ENCODE data around the gene GFRA1.

GFRA1 gene

DNA sequence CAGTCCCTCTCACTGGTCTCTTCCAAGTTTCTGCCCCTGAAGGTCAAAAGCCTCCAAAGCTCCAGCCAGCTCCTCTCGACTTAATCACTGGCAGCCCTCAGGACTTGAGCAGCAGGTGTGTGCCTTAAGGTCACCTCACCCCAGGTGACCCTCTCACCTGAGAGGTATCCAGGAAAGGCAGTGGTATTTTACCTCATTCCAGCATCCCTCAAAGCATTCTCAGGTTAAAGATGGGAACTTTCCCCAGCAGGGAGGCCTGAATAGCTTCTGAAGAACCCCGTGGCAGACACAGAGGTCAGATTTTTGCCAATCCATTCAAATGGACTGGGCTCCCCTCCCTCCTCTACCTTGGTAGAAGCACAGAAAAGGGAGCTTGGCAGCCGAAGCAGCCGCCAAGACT, 148.2 kb downstream of the GFRA1 start:
- DNase-seq (ENCODE audit: low read depth) = no peak

DNA sequence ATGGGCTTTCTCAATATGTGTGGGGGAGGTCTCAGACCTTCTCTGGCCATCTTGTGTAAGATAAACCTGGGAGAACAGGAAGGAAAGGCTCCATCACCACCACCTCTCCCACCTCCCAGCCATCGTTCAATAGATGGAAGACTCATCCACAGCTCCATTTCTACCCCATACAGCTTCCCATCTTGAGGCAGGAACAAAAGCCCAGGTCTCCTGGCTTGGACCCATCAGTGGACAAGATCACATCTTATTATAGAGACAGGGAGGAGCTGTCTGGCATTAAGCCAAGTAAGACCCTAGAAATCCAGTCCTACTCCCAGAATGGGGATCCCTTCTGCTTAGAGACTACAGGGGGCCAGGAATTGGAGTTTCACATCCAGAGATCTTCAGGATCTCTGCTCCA, 150.3 kb downstream of the GFRA1 start:
- no peak for DNase-seq (ENCODE audit: low read depth)

DNA sequence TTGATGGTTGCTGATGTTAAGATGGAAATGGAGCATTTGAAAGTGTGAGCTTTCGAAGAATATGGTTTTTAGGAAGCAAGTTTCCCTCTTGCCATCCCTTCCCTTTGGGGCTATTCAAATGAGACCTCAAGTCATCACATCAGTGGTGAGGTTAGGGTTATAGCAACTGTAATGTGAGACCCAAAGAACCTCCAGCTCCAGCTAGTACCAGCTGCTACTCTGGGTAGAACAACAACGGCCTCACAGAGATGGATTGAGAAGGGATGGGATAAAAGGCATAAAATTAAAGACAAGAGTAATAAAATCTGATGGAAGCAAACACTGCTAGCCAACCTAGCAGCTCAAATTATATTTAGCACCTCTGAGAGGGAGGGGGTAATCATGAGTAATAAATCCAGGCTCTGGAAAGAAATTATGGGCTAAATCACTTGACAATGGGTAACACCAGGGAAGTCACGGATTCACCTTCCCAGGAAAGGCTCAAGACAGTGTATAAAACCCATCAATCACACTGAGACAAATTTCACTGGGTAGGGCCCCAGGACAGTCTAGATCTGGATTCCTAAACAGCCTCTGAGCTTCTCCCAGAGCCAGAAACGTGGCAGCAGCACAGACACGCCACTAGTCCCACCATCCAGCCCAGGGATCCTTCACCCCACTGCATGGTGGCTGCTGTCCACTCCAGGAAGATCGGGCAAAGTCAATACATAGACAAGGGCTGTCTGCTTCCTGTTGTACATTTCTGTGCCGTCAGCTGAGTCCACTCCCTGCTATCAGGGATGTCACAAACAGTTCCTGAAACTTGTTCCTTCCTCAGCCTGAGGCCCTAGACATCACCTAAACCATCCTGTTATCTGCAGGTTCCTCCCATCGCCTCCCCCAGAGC, 151.1 kb downstream of the GFRA1 start:
- no peak for DNase-seq (ENCODE audit: low read depth)

DNA sequence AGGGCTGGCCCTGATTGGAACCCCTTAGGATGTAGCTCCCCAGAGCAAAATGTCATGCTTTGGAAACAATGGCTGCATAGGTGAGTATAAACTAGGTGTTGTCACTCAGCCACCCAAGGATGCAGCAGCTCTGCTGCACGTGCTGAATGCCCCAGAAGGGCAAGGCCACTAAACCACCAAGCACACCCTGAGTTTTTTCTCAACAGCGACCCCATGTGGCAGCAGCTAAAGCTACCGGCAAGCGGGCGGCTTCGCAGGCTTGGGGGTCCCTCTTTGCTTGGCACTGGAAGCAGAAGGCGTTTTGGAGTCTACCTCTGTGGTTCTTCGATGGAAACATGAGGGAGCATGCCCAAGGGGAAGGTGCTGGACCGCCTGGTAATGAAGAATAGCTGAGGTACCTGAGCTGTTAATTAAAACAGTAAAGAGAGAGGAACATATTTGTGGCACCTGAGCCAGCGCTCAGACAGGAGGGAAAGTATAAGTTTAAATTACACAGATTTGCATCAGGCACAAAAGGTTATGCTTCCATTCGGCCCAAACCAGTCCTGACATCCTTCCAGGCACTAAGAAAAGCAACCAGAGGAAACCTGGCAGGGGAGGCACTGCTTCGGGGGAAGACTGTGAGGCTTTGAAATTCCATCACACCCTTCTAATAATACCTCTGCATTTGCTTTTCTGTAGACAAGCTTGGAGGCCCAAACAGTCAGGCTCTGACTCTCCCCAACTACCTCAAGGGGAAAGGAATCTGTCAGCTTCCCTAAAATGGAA, 152.1 kb downstream of the GFRA1 start:
- no peak for DNase-seq (ENCODE audit: low read depth)

DNA sequence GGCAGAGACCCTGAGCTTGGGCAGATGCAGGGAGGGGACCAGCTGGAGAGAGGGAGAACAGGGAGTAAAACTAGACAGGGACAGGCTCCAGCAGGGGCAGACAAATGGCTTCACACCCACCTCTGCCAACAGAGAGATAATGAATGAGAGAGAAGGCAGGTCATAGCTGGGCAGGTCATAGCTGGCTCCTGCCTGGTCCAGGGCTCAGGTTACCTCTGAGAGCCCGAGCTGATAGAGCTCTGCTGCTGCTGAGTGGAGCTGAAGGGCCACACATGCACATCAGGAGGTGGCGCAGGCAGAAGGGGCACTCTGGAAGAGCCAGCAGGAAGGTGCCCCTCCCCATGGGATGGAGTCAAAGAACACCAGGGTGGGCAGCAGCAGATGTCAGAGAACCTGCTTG, 154.2 kb downstream of the GFRA1 start:
- DNase-seq (ENCODE audit: low read depth) = no peak

DNA sequence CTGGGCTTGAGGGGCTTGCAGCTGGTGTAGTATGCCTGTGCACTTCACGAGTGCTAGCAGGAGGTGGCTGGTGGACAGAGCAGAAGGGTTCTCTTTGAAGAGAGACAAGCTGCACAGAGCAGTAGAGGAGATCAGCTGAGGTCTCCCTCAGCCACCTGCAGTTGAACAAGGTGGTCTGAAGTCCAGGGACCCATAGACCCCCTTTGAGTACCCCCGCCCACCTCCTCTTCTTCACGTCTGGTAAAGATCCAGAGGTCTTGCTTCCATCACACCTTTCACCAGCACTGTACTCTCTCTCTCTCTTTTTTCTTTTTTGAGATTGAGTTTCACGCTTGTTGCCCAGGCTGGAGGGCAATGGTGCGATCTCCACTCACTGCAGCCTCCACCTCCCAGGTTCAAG, 157.2 kb downstream of the GFRA1 start:
- no peak for DNase-seq (ENCODE audit: low read depth)

DNA sequence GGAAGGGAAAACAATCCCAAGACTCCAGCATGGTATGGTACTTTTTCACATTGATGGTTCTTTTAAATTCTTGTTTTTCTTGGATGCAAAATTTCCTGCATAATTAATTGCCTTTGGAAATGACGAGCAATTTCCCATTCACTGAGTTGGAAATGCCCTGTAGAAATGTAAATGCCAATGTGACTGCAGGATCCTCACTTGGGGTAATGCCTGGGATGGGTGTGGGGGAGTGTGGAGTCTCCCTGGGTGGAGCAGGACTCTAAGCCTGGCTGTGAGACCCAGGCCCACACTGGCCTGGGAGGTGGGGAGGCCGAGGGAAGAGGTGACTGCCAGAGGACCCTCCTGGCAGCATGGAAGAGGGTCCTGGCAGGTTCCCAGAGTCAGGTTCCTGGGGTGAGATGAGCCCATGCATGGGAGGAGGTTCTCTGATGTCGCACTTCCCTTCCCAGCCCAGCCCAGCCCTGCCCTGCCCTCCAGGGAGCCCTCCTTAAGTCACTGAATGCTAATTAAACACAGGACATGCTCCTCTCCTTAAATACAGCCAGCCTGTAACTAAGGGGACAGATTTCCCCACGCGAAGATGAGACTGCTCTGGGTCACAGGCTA, 157.9 kb downstream of the GFRA1 start:
- DNase-seq (ENCODE audit: low read depth) = no peak

DNA sequence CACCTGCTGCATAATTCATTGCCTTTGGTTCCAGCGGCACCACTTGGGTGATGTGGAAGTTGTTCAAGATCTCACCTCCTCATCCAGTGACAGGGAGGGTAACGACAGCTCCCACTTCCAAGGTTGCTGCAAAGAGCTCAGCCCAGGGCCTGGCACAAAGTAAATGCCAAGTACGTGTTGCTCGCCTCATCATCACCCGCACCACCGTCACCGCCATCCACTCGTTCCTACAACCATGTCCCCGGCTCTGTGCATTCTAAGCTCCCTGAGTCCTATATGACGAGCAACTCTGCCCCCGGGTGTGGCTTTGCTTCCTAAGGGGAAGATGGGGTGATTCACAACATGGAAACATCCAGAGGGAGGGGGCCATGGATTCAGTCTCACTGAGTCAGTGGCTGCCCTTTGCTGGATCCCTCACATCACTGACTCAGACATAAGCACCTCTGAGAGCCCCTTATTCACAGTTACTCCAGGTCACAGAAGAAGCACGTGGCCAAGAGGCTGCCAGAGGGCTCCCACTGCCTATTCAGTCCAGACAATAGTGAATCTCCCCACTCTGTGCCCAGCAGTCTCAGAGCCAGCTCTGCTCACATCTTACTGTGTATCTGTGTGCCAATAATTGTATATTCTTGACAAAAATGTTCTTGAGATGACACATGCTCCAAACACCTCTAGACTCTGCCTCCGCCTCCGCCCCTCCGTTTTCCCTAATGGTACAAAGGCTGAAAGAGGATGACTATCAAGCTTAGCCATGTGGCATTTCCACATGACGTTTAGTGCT, 159.1 kb downstream of the GFRA1 start:
- no peak for DNase-seq (ENCODE audit: low read depth)

DNA sequence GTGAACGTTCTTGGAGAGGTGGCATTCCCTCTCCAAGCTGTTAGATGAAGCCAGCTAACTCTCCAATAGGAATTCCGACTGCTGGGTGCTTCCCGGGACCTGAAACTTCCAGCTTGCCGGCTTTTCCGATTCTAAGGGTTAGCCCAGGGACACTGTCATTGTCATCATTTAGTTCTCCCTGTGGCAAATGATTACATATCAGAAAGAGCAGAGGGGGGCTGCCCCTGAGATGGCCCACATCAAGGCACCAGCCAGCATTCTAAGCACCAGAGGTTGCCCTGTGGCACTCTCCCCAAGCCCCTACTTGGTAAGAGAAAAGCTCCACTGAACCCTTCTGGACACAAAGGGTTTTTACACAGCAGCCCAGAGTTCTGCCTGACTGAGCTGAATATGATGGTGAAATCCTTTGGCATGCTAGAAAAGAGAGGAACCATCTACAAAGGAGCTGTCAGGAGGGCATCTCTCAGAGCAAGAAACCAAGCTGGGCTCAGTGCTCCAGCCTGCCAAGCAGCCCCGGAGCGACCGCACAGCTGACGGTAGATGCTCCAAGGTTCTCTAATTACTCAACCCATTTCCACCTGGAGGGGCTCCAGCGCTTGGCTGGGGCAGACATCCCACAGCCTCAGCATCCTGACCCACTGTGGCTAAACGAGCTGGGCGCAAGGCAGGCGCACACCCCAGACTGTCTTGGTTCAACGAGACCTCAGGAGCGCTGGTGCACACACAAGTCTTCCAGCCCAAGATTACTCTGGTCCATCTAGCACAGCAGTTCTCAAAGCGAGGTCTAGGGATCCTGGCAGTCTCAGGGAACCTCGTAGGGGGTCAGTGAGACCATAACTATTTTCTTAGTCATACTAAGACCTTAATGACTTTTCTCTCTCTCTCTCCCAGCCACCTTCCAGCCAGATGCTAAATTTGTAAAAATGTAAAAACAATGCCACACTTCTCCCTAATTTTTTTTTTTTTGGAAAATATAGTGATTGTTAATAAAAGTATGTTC, 160.5 kb downstream of the GFRA1 start:
- no peak for DNase-seq (ENCODE audit: low read depth)

DNA sequence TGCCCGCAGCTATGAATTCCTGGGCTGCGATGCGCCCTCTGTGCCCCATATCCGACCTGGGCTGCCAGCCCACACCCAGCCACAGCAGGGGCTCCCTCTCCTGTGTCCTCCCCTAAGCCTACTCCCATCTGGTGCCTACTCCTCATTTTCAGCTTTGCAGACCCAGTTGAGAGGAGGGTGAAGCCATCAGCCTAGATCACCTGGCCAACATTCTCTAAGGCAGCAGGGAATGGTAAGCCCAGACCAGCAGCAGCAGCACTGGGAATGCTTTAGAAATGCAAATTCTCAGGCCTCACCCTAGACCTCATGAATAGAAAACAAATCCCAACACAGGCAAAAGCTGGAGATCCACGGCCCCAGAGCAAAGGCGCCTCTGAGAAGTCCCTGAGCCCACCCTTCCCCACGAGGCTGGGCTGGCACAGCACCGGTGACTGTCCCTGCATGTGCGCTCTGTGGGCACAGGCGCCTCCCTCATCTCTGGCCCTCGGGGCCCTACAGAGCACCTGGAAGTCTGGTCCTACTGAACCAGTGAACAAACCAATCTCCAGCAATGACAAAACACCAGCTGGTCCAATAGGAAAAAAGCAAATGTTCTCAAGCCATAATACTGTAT, 161.4 kb downstream of the GFRA1 start:
- no peak for DNase-seq (ENCODE audit: low read depth)

DNA sequence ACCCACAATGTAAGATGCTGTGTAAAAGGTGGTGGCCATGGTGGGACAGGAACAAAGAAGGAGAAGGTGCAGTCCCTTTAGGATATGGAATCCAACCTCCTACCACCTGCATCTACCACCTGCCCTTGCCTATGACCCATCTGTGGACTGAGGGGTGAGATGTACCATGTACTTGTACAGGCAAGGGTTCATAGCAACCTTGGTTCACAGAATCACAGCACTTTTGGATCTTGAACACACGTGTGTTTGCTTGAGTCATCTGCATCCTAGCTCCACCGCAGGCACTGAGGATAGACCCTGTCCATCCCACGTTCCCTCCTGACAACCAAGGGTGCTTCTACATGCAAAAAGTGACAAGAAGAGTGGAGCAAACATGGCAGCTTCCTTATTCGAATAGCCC, 162.3 kb downstream of the GFRA1 start:
- no peak for DNase-seq (ENCODE audit: low read depth)

DNA sequence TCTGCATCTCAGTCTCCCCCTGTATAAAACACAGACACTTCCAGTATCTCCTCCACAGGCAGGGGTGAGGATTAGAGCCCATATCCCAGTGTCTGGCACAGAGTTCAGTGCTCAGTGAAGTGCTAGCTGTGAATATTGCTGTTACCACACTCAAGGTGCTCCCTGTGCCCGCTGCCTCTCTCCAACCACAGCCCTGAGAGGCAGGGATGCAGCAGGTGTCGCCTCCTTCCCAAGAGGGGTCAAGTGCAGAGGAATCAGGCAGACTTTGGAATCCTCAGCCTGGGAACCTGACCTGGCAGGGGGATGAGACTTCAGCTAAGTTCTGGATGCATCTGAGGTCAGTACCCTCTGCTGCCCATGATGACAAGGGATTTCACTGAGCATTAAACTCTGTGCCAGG, 163.1 kb downstream of the GFRA1 start:
- DNase-seq (ENCODE audit: low read depth) = no peak

DNA sequence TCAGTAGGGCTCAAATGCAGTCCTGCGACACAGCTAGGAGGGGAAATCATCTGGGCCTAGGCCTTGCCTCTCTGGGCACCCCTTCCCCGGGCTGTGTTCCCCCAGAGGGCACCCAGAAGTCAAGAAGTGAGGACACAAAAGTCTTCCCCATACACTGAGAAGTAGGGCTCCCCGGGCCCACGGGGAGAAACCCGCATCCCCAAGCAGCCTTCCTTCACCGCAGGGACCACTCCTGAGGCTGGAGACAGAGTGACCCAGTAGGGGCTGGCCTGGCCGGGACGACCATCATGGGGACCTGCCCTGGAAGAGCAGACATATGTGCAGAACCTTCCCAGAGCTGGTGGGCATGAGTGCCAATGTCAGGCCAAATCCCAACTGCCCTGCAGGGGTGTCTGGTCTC, 163.5 kb downstream of the GFRA1 start:
- no peak for DNase-seq (ENCODE audit: low read depth)

DNA sequence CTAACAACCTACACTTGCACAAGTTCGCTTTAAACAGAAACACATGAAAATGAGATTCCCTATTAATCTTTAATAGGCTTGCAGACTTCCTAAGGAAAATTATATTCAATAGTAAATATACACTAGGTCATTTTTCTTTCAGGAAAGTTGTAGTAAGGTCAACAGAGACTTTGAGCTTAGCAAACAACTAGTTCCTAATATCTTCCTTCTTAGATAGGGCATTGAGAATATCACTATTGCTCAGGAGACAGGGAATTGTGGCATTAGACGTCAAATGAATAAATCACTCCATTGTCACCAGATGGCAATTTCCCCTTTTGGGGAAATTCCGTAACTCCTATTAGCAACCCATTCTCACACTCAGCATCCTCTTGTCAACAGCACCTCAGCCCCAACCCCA, 164.9 kb downstream of the GFRA1 start:
- no peak for DNase-seq (ENCODE audit: low read depth)

DNA sequence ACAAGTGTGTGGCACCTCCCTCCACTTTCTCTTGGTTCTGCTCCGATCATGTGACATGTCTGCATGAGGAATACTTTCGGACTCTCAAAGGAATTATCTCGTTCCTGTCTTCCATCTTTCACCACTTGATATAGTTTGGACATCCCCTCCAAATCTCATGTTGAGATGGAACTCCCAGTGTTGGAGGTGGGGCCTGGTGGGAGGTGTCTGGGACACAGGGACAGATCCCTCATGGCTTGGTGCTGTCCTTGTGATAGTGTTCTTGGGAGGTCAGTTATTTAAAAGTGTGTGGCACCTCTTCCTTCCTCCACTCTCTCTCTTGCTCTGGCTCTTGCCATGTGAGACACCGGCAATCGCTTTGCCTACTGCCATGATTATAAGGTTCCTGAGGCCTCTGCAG, 166.4 kb downstream of the GFRA1 start:
- DNase-seq (ENCODE audit: low read depth) = no peak

DNA sequence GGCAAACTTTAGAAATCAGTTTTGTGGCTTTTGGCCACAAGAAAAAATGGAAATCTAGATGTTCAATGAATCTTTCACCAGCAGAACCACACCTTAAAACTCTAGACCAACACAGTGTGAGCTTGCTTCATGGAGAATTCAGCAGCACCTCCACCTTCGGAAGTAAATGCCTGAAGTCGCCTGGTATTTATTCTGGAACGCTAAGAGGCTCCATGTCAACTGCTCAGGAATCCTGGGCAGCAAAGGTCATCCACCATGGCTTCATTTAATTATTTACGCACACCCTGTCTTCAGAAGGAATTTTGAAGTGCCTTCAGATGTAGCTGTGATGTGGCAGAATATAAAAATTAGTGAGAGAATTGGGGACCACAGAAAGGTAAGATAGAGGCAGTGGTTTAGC, 167.7 kb downstream of the GFRA1 start:
- DNase-seq (ENCODE audit: low read depth) = no peak

DNA sequence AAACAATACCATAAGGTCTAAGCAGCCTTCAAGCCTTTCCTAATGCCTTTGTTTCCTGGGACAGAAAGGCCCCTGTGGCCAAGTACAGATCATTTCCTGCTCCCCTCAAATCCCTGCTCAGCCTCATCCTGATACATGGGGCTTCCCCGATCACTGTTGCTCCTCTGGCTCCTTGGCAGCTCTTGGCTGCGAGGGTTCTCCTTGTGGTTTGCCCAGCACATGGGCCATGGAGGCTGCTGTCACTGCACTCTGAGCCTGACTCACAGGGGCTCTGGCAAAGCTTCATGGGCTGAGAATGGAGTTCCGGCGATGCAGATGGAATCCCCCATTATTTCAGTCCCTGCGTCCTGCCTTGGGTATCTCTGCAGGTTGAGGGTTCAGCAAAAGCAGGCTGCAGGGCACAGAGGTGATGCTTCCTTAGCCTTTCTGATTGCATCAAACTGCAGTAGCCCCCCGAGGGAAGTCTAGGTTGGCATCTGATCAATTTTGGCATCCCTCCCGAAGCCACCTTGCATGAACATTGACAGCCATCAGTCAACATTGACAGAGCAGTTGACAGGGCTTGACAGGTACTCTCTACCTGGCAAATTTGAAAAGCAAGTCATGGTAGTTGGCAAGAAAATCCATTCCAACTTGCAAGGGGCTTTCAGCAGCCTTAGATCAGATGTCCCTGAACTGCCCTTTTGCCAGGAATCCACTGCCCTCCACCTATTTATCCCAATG, 168.6 kb downstream of the GFRA1 start:
- no peak for DNase-seq (ENCODE audit: low read depth)

DNA sequence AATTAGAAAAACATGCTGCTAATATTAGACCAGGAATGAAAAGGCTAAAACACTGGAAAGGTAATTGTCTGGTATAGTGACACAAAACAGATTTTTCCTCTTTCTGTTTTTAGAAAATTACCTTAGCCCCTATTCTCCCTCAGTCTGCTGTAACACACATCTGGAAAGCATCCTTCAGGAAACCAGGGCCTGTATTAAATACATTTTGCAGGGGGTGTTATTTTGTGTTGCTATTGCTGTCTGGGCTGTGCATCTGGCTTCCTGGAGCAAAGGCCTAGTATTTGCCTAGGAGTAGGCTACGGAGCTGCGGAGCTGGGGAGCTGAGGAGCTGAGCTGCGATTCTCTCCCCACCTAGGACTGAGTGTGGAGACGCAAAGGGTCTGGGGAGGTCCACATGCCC, 169.3 kb downstream of the GFRA1 start:
- DNase-seq (ENCODE audit: low read depth) = no peak

DNA sequence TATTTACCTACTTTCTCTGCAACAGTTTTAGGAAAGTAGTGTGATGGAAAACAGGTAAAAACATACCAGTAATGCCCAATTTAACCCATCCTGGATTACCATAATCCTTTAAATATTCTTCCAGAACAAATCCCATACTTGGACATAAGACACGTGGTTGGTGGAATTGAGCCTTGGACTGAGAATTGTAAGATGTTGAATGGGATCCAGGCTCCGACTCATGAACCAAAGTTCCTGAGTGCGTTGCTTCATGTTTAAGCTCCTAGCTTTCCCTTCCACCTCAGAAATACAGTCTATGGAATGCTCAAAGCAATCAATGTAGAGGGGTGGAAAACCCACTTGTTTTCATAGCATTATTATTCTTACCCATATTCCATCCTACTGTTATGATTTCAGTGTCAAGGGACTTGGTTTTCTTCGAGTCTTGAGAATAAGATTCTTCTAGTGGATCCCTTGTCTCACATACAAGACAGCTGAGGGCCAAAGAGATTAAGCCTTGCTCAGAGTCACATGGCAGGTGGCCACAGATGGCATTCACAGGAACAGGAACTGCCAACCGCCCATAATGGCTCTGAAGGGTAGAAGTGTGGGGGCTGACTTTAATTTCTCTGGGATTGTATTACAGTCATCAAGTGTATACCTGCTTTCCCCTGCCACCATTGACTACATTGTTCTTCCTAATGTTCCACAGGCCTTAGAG, 171.2 kb downstream of the GFRA1 start:
- no peak for DNase-seq (ENCODE audit: low read depth)
